B cell (primary cell): ENCODE results near the gene CTNNBL1. TPM values are rescaled to one million over a fixed set of nuclear protein-coding genes. Genes with fewer than 3 reads are reported as not detected.

Experiments used
- ATAC-seq: fragments of 200-7000 bp; cut with Tn5 transposase; one replicate; pipeline ENCODE4 v1.10.0; 2021; ENCODE audit warnings: low read depth, mild to moderate bottlenecking, moderate number of reproducible peaks, moderate library complexity
- CTCF ChIA-PET: fragments of 350-600 bp; sonication (Branson Sonifier 250); formaldehyde crosslinking; loops from one replicate; lab custom pipeline; 2021; ENCODE audit warnings: antibody characterized with exemption, inconsistent platforms; lab: Charles Lee
- POLR2A ChIA-PET: fragments of 350-600 bp; sonication (Branson Sonifier 250); formaldehyde crosslinking; loops from one replicate; lab custom pipeline; 2021; ENCODE audit warnings: antibody characterized with exemption; lab: Charles Lee
- DNase-seq: peaks from one replicate; pipeline ENCODE4 v3.0.0; 2013
- H2AFZ ChIP-seq: 2 replicates; pipeline ENCODE4 v1.6.1; 2012; ENCODE audit warnings: mild to moderate bottlenecking, low read depth, low read length; ENCODE audit not compliant: insufficient read depth, poor library complexity, severe bottlenecking
- H3K27ac ChIP-seq, 2 donors: 1 replicate in 1 of 2; 2 replicates in 1 of 2; pipeline ENCODE4 v1.5.1; 2012 to 2013; ENCODE audit warnings: low read length in 2 of 2, mild to moderate bottlenecking in 2 of 2, moderate library complexity in 1 of 2
- H3K27me3 ChIP-seq, 4 experiments: fragments of 200-600 bp in 1 of 4; sonication (generic) in 1 of 4; replicated peaks in 1 of 4; 1 replicate in 2 of 4; 2 replicates in 2 of 4; pipeline versions ENCODE4 v1.6.1 to v1.7.0; 2013 to 2016; ENCODE audit warnings: low read length in 3 of 4, mild to moderate bottlenecking in 2 of 4, mixed read lengths in 1 of 4, moderate library complexity in 1 of 4; ENCODE audit not compliant: insufficient read depth in 4 of 4, control insufficient read depth in 3 of 4; ENCODE audit errors: control extremely low read depth in 1 of 4
- H3K36me3 ChIP-seq, 2 experiments: replicated peaks in 1 of 2; 1 replicate in 1 of 2; 2 replicates in 1 of 2; pipeline versions ENCODE4 v1.6.1 to v1.7.1; 2013; ENCODE audit warnings: low read length in 1 of 2; ENCODE audit not compliant: insufficient read depth in 2 of 2, control insufficient read depth in 1 of 2; ENCODE audit errors: control extremely low read depth in 1 of 2, extremely low read depth in 1 of 2
- H3K4me1 ChIP-seq, 2 donors: fragments of 200-600 bp in 1 of 2; sonication (generic) in 1 of 2; 1 replicate in 1 of 2; 2 replicates in 1 of 2; pipeline versions ENCODE4 v1.5.1 to v1.6.1; 2013 to 2017; ENCODE audit warnings: low read length in 2 of 2; ENCODE audit not compliant: control insufficient read depth in 2 of 2, insufficient read depth in 2 of 2
- H3K4me2 ChIP-seq: replicated peaks from 2 replicates; pipeline ENCODE3; 2012; ENCODE audit warnings: mild to moderate bottlenecking, low read depth, low read length; ENCODE audit not compliant: poor library complexity, severe bottlenecking
- H3K4me3 ChIP-seq, 5 experiments: fragments of 200-600 bp in 1 of 5; sonication (generic) in 1 of 5; 1 replicate in 3 of 5; 2 replicates in 2 of 5; pipeline versions ENCODE4 v1.5.1 to v1.7.0; 2011 to 2016; ENCODE audit warnings: low read length in 4 of 5, mild to moderate bottlenecking in 4 of 5, low read depth in 2 of 5, control low read depth in 1 of 5, moderate library complexity in 1 of 5; ENCODE audit not compliant: insufficient read depth in 1 of 5; ENCODE audit errors: control extremely low read depth in 1 of 5, extremely low read depth in 1 of 5
- H3K79me2 ChIP-seq: fragments of 200-600 bp; sonication (generic); one replicate; pipeline ENCODE4 v1.6.0; 2016; ENCODE audit warnings: low read length; ENCODE audit not compliant: control insufficient read depth, insufficient read depth
- H3K9ac ChIP-seq: fragments of 200-600 bp; sonication (generic); 2 replicates; pipeline ENCODE4 v1.6.1; 2017; ENCODE audit warnings: mild to moderate bottlenecking, low read length, moderate library complexity
- H3K9me3 ChIP-seq, 3 donors: one replicate each; pipeline versions ENCODE4 v1.6.1 to v1.7.1; 2013; ENCODE audit warnings: low read length in 2 of 3; ENCODE audit not compliant: control insufficient read depth in 2 of 3, insufficient read depth in 1 of 3; ENCODE audit errors: control extremely low read depth in 1 of 3
- H4K20me1 ChIP-seq: 2 replicates; pipeline ENCODE4 v1.6.0; 2012; ENCODE audit warnings: mild to moderate bottlenecking, low read length; ENCODE audit not compliant: insufficient read depth, control insufficient read depth, poor library complexity, severe bottlenecking
- H3K27ac Mint-ChIP-seq: one replicate; pipeline ENCODE4 v1.8.0; 2021; ENCODE audit warnings: mixed read lengths
- H3K27me3 Mint-ChIP-seq: one replicate; pipeline ENCODE4 v1.8.0; 2021; ENCODE audit warnings: mixed read lengths
- H3K4me1 Mint-ChIP-seq: one replicate; pipeline ENCODE4 v1.8.0; 2021; ENCODE audit warnings: mixed read lengths
- H3K4me3 Mint-ChIP-seq: one replicate; pipeline ENCODE4 v1.8.0; 2021; ENCODE audit warnings: mixed read lengths
- H3K9me3 Mint-ChIP-seq: one replicate; pipeline ENCODE4 v1.8.0; 2022; ENCODE audit warnings: mixed read lengths; ENCODE audit not compliant: insufficient read depth
- EZH2 ChIP-seq: IDR thresholded peaks from 2 replicates; pipeline ENCODE4 v1.6.1; 2012; ENCODE audit warnings: borderline replicate concordance, low read depth, mild to moderate bottlenecking, moderate library complexity, low read length; ENCODE audit not compliant: insufficient read depth, poor library complexity, severe bottlenecking
- WGBS: methylation state at CpG from one replicate; pipeline ENCODE4 v1.1.5; 2013; ENCODE audit warnings: missing lambda C conversion rate; ENCODE audit not compliant: insufficient coverage; 5-methylcytosine and 5-hydroxymethylcytosine counted together
- intact Hi-C: fragments of 100-400 bp; cut with micrococcal nuclease; formaldehyde crosslinking; loops from one replicate; pipeline ENCODE4 v1.10.0; 2022
- polyA plus RNA-seq: library from polyadenylated mRNA; depleted of rRNA; stranded (reverse); fragments of >200 nt; gene quantifications from 2 replicates; pipeline ENCODE4 v1.2.3, GENCODE V29; 2012
- total RNA-seq, 2 donors: library from RNA; stranded (reverse); fragments of 120-200 nt in 1 of 2; gene quantifications; 1 replicate in 1 of 2; 2 replicates in 1 of 2; pipeline versions ENCODE4 v1.2.3 to v1.2.4, GENCODE V29; 2013 to 2022
- TF ChIP-seq, protein P1 (sequence below): fragments of 200-600 bp; IDR thresholded peaks from one replicate; pipeline ENCODE4 v1.8.0; 2022; ENCODE audit warnings: antibody characterized with exemption, mild to moderate bottlenecking

Gene CTNNBL1
- total and polyA plus RNA-seq, 2 donors (not counting 1 experiment from before 2014, with no cell fraction given): 25.3 to 64.7 TPM

DNA sequence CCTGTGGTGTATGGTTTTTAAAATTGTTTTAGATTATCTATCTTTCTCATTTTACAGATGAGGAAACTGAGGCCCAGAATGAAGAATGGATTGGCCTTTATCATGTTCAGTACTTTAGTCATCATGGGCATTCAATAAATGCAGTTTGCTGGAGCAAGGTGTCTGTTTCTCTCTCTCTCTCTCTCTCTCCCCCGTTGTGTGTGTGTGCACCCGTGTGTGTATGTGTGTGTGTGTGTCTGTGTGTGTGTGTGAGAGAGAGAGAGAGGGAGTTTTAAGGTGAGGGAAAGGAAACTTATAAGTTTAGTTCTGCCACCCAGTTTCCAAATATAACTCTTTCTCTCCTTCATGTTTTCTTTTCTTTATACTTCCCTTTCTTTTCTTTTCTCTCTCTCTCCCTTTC, 62.4 kb downstream of the CTNNBL1 start:
- H3K9me3 Mint-ChIP-seq: no peaks in the 10 kb centered on the region
- H3K36me3 ChIP-seq: peaks cover 3 to 19% of the 10 kb centered on the region in 2 experiments
- TF ChIP-seq, protein P1, sequence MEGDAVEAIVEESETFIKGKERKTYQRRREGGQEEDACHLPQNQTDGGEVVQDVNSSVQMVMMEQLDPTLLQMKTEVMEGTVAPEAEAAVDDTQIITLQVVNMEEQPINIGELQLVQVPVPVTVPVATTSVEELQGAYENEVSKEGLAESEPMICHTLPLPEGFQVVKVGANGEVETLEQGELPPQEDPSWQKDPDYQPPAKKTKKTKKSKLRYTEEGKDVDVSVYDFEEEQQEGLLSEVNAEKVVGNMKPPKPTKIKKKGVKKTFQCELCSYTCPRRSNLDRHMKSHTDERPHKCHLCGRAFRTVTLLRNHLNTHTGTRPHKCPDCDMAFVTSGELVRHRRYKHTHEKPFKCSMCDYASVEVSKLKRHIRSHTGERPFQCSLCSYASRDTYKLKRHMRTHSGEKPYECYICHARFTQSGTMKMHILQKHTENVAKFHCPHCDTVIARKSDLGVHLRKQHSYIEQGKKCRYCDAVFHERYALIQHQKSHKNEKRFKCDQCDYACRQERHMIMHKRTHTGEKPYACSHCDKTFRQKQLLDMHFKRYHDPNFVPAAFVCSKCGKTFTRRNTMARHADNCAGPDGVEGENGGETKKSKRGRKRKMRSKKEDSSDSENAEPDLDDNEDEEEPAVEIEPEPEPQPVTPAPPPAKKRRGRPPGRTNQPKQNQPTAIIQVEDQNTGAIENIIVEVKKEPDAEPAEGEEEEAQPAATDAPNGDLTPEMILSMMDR: no peak
- no peak for TF ChIP-seq EZH2
- H3K27ac Mint-ChIP-seq: no peak overlapping the region
- no peak for ATAC-seq
- POLR2A ChIA-PET: no interaction called here
- H3K79me2 ChIP-seq: peaks cover 14% of the 10 kb centered on the region
- DNase-seq: no peak
- H4K20me1 ChIP-seq: no peaks in the 10 kb centered on the region
- WGBS: no CpG with 5 or more reads among the region's 2 CpGs
- CTCF ChIA-PET: interaction anchor here (1.4 to 1.8 kb wide), 3 partner anchors 10 to 236 kb away, joined by 3 to 10 read pairs (median 4); no protein-coding TSS in a partner anchor
- H3K4me2 ChIP-seq: no peak overlapping the region
- intact Hi-C loops: loop anchor here (5.0 to 10.0 kb wide), 2 partner anchors 49 to 236 kb away; no protein-coding TSS in a partner anchor
- no peaks in the 10 kb centered on the region for H3K9me3 ChIP-seq
- no peaks in the 10 kb centered on the region for H3K27me3 ChIP-seq
- no peak overlapping the region for H3K4me3 ChIP-seq
- H2AFZ ChIP-seq: no peak overlapping the region
- H3K4me3 Mint-ChIP-seq: no peak overlapping the region
- H3K9ac ChIP-seq: no peak overlapping the region
- H3K27me3 Mint-ChIP-seq: no peaks in the 10 kb centered on the region
- H3K4me1 Mint-ChIP-seq: peaks cover 24% of the 10 kb centered on the region
- H3K4me1 ChIP-seq: peaks cover 4 to 8% of the 10 kb centered on the region in 2 donors
- H3K27ac ChIP-seq: no peak overlapping the region

DNA sequence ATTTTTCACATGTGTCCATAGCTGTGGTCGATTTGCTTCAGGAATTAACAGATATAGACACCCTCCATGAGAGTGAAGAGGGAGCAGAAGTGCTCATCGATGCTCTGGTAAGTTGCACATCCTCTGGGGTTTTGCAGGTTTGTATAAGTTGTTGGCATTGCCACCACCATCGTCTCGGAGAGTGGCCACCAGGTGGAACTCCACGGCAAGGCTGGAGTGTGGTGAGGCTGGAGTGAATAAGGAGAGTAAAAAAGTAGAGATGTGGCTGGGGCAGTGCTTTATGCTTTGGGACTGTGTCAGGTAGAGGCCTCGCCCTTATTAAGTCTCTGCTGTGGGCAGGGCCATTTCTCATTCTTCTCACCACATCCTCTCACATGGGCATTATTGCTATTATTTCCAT, 63.7 kb downstream of the CTNNBL1 start:
- Histone ChIP-seq H3K27ac (no peak overlapping the region), H3K4me1 (peaks cover 4 to 8% of the 10 kb centered on the region in 2 donors), H3K4me2 (no peak overlapping the region), H3K9me3 (no peaks in the 10 kb centered on the region), H2AFZ (no peak overlapping the region), H3K36me3 (peaks cover 3 to 16% of the 10 kb centered on the region in 2 experiments), H3K79me2 (peaks cover 14% of the 10 kb centered on the region), H3K9ac (no peak overlapping the region), H3K4me3 (no peak overlapping the region), H3K27me3 (no peaks in the 10 kb centered on the region), H4K20me1 (no peaks in the 10 kb centered on the region)
- ATAC-seq (peak; percentile 21), DNase-seq (peak; percentile 28)
- Mint-ChIP-seq H3K27me3 (no peaks in the 10 kb centered on the region), H3K9me3 (no peaks in the 10 kb centered on the region), H3K27ac (peak overlapping the region; percentile 69), H3K4me1 (peaks cover 24% of the 10 kb centered on the region), H3K4me3 (no peak overlapping the region)
- POLR2A ChIA-PET: no interaction called here
- 80% methylated on average over 4 of the region's 6 CpGs for WGBS
- intact Hi-C loops: loop anchor here (5.0 to 10.0 kb wide), 2 partner anchors 47 to 235 kb away; no protein-coding TSS in a partner anchor
- TF ChIP-seq, protein P1: no peak
- TF ChIP-seq EZH2: no peak
- CTCF ChIA-PET: interaction anchor here (0.9 to 1.6 kb wide), 6 partner anchors 14 to 464 kb away, joined by 3 to 5 read pairs (median 4); no protein-coding TSS in a partner anchor
